SU-DHL-6 (cell line): ENCODE results near the gene SHKBP1.

Experiments used
- H2AFZ ChIP-seq: fragments of 200-600 bp; sonication (generic); 2 replicates; pipeline ENCODE4 v1.6.1; 2014; ENCODE audit warnings: low read depth, mild to moderate bottlenecking, moderate library complexity, mixed read lengths, antibody characterized with exemption, low read length; ENCODE audit not compliant: severe bottlenecking
- H3F3A ChIP-seq: fragments of 200-600 bp; shearing (Covaris generic); 2 replicates; pipeline ENCODE4 v1.6.0; 2016; ENCODE audit warnings: antibody characterized with exemption, mild to moderate bottlenecking; ENCODE audit not compliant: insufficient read depth
- H3K27ac ChIP-seq: fragments of 200-600 bp; sonication (generic); 2 replicates; pipeline ENCODE4 v1.5.1; 2016; ENCODE audit warnings: low read depth, mild to moderate bottlenecking, low read length, moderate library complexity, mixed read lengths
- H3K27me3 ChIP-seq: fragments of 200-600 bp; sonication (generic), shearing (Covaris generic); 2 replicates; pipeline ENCODE4 v1.6.0; 2014; ENCODE audit warnings: mild to moderate bottlenecking, low read length
- H3K36me3 ChIP-seq: fragments of 200-600 bp; sonication (generic); 2 replicates; pipeline ENCODE4 v1.6.1; 2014; ENCODE audit warnings: mild to moderate bottlenecking, low read length, mixed read lengths
- H3K4me2 ChIP-seq: fragments of 300-600, 200-600 bp; shearing (Covaris generic), sonication (generic); 2 replicates; pipeline ENCODE4 v1.6.0; 2014; ENCODE audit warnings: low read length, low read depth, mild to moderate bottlenecking; ENCODE audit not compliant: poor library complexity, severe bottlenecking
- H3K4me3 ChIP-seq: fragments of 200-600 bp; sonication (generic); 2 replicates; pipeline ENCODE4 v1.5.1; 2014; ENCODE audit warnings: antibody characterized with exemption, low read length, mild to moderate bottlenecking, mixed read lengths; ENCODE audit not compliant: insufficient read depth, poor library complexity, severe bottlenecking
- H3K79me2 ChIP-seq: fragments of 200-600 bp; sonication (generic); 2 replicates; pipeline ENCODE4 v1.6.1; 2014; ENCODE audit warnings: mild to moderate bottlenecking, low read length, moderate library complexity; ENCODE audit not compliant: insufficient read depth
- H3K9ac ChIP-seq: fragments of 200-600 bp; sonication (generic); 2 replicates; pipeline ENCODE4 v1.7.0; 2014; ENCODE audit warnings: mild to moderate bottlenecking, low read length
- H3K9me2 ChIP-seq: fragments of 200-600 bp; sonication (generic); replicated peaks from 2 replicates; pipeline ENCODE4 v1.6.1; 2014; ENCODE audit warnings: low read length; ENCODE audit not compliant: insufficient read depth
- H3K9me3 ChIP-seq: fragments of 200-600 bp; sonication (generic); 2 replicates; pipeline ENCODE4 v1.6.1; 2014; ENCODE audit warnings: low read length, mixed read lengths; ENCODE audit not compliant: insufficient read depth
- H4K20me1 ChIP-seq: fragments of 200-600 bp; sonication (generic); 2 replicates; pipeline ENCODE4 v1.6.1; 2014; ENCODE audit warnings: low read depth, mild to moderate bottlenecking, antibody characterized with exemption, low read length, moderate library complexity, mixed read lengths
- EZH2phosphoT487 ChIP-seq: fragments of 200-600 bp; sonication (generic), shearing (Covaris generic); conservative IDR thresholded peaks from 2 replicates; pipeline ENCODE4 v1.6.1; 2018; ENCODE audit warnings: mild to moderate bottlenecking, antibody characterized with exemption, low read length, moderate library complexity, mixed read lengths
- TF ChIP-seq, protein P1 (sequence below): fragments of 200-600 bp; sonication (generic); IDR thresholded peaks from one replicate; pipeline ENCODE4 v1.5.1; 2017; ENCODE audit warnings: antibody characterized with exemption, mild to moderate bottlenecking, low read length, moderate library complexity; ENCODE audit not compliant: insufficient read depth, poor library complexity, severe bottlenecking

Gene SHKBP1

DNA sequence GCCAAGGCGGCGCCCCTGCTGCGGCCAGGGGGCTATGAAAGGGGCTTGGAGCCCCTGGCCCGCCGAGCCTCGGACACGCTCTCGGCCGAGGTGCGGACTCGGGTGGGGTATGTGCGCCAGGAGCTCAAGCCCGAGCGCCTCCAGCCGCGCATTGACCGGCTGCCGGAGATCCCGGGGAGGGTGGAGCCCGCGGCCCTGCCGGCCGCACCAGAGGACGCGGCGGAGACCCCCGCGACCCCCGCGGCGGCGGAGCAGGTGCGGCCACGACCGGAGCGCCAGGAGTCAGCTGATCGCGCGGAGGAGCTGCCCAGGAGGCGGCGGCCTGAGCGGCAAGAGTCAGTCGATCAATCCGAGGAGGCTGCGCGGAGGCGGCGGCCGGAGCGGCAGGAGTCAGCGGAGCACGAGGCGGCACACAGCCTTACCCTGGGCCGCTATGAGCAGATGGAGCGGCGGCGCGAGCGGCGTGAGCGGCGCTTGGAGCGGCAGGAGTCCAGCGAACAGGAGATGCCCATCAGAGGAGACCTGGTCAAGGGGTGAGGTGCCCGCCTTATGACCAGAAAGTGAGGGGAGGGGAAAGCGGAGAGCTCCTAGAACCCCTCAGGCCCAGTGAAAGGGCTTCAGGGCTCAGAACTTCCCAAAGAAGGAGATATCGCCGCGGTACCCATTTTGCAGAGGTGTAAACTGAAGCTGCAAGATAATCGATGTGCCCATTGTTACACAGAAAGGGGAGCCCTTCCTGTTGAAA lies 8.8 kb upstream of the SHKBP1 start:
- no peaks in the 10 kb centered on the region for H3K9me2 ChIP-seq
- no peaks in the 10 kb centered on the region for H3K27me3 ChIP-seq
- H3K27ac ChIP-seq: no peak overlapping the region
- no peaks in the 10 kb centered on the region for H3K9me3 ChIP-seq
- no peak overlapping the region for H2AFZ ChIP-seq
- no peak overlapping the region for H3K9ac ChIP-seq
- TF ChIP-seq EZH2phosphoT487: no peak
- TF ChIP-seq, protein P1, sequence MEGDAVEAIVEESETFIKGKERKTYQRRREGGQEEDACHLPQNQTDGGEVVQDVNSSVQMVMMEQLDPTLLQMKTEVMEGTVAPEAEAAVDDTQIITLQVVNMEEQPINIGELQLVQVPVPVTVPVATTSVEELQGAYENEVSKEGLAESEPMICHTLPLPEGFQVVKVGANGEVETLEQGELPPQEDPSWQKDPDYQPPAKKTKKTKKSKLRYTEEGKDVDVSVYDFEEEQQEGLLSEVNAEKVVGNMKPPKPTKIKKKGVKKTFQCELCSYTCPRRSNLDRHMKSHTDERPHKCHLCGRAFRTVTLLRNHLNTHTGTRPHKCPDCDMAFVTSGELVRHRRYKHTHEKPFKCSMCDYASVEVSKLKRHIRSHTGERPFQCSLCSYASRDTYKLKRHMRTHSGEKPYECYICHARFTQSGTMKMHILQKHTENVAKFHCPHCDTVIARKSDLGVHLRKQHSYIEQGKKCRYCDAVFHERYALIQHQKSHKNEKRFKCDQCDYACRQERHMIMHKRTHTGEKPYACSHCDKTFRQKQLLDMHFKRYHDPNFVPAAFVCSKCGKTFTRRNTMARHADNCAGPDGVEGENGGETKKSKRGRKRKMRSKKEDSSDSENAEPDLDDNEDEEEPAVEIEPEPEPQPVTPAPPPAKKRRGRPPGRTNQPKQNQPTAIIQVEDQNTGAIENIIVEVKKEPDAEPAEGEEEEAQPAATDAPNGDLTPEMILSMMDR: no peak
- no peaks in the 10 kb centered on the region for H3F3A ChIP-seq
- H3K4me2 ChIP-seq: no peak overlapping the region
- H3K36me3 ChIP-seq: no peaks in the 10 kb centered on the region
- H3K4me3 ChIP-seq: no peak overlapping the region
- H3K79me2 ChIP-seq: no peaks in the 10 kb centered on the region
- H4K20me1 ChIP-seq: no peaks in the 10 kb centered on the region

DNA sequence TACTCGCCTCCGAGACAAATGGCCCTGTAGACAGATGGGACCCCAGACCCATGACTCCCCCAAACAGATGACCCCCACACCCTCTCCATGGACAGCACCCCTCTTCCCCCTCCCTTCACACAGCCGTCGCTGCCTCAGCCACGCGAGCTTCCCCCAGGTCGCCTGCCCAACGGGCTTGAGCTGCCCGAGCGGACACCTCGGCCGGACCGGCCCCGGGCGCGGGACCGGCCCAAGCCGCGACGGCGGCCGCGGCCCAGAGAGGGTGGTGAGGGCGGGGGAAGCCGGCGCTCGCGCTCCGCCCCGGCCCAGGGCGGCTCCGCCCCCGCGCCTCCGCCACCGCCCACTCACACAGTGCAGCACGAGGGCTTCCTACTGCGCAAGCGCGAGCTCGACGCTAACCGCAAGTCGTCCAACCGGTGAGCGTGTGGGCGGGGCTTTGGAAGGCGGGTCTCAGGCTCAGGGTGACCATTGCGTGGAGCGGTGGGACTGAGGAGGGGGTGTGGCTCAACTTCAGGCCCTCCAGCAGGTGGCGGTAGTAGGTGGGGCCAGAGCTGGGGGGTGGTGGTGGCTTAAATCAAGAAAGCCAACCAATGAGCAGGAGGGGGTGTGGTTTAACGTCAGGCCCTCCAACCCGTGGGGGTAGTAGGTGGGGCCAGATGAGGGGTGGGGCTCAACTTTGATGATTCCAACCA lies 6.2 kb upstream of the SHKBP1 start:
- no peaks in the 10 kb centered on the region for H3K9me2 ChIP-seq
- peak overlapping the region; percentile 54 for H3K4me3 ChIP-seq
- no peaks in the 10 kb centered on the region for H3K36me3 ChIP-seq
- H3K9me3 ChIP-seq: no peaks in the 10 kb centered on the region
- no peak overlapping the region for H3K27ac ChIP-seq
- TF ChIP-seq, protein P1: no peak
- no peak for TF ChIP-seq EZH2phosphoT487
- H3K4me2 ChIP-seq: peak overlapping the region; percentile 86
- H4K20me1 ChIP-seq: no peaks in the 10 kb centered on the region
- no peaks in the 10 kb centered on the region for H3K79me2 ChIP-seq
- H3F3A ChIP-seq: peaks cover 5% of the 10 kb centered on the region; the same call in 1 of the 2 replicates
- no peaks in the 10 kb centered on the region for H3K27me3 ChIP-seq
- H2AFZ ChIP-seq: peak overlapping the region; percentile 91
- H3K9ac ChIP-seq: peak overlapping the region; percentile 65

DNA sequence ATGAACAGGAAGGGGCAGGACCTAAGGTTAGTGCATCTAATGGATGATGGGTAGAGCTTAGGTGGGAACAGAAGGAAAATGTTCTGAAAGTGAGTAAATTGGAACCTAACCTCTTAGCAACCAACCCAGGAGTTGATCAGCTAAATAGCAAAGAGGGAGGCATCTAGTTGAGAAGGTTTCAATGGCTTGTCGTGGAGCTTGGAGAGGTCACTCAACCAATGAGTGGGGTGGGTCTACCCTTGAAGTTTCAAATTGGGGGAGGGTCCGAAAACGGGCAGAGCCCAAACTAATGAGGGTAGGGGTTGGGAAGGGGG lies 5.7 kb upstream of the SHKBP1 start:
- H3K36me3 ChIP-seq: no peaks in the 10 kb centered on the region
- H3K4me3 ChIP-seq: peak overlapping the region; percentile 51
- TF ChIP-seq, protein P1: no peak
- no peak for TF ChIP-seq EZH2phosphoT487
- no peak overlapping the region for H3K27ac ChIP-seq
- no peaks in the 10 kb centered on the region for H3K27me3 ChIP-seq
- H4K20me1 ChIP-seq: no peaks in the 10 kb centered on the region
- H2AFZ ChIP-seq: peak overlapping the region; percentile 61
- H3F3A ChIP-seq: peaks cover 5% of the 10 kb centered on the region; the same call in 1 of the 2 replicates
- no peaks in the 10 kb centered on the region for H3K9me3 ChIP-seq
- H3K79me2 ChIP-seq: no peaks in the 10 kb centered on the region
- H3K4me2 ChIP-seq: peak overlapping the region; percentile 66
- H3K9ac ChIP-seq: no peak overlapping the region; the same call in 1 of the 2 replicates
- H3K9me2 ChIP-seq: no peaks in the 10 kb centered on the region
